ENCODE measurements around the gene CENPW. TPM values are rescaled to one million over a fixed set of nuclear protein-coding genes. Genes with fewer than 3 reads are reported as not detected.

CENPW gene
- polyA plus RNA-seq, 3 donors: 3.8 to 18.7 (median 17.6) TPM

DNA sequence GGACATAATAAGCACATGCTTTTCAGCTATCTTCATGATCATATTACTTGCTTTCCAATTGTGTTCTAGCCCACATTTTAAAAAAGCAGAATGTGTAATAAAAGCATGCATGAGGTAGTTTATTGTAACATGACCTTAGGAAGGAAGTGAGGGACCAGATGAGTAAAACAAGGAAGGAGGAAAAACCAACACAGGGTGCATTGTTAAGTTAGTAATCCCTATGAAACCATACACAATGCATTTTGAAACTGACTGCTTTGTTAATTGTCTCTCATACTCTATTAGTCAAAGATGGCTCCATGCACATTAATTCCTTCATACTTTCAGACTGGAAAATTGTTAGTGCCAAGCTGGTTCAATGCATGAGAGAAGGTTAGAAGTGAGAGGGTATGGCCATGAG, 37.7 kb upstream of the CENPW start:
- no peak for DNase-seq
- no peak for TF ChIP-seq CTCF (IDR thresholded peaks at IDR 0.05)
- Mint-ChIP-seq H3K4me3 (no peak overlapping the region), H3K9me3 (peaks cover 0 to 4% (median 0%) of the 10 kb centered on the region in 7 donors), H3K27ac (no peak overlapping the region), H3K27me3 (ENCODE audit: low read depth in 3 of 3) (peaks cover 0 to 3% (median 3%) of the 10 kb centered on the region in 3 donors), H3K4me1 (no peaks in the 10 kb centered on the region), H3K36me3 (no peaks in the 10 kb centered on the region)
- Histone ChIP-seq H3K36me3 (replicated peaks in 1 of 2; ENCODE audit: control insufficient read depth in 1 of 2, insufficient read depth in 2 of 2, low read length in 2 of 2) (no peaks in the 10 kb centered on the region), H3K27me3 (ENCODE audit: control insufficient read depth in 2 of 2, insufficient read depth in 2 of 2, low read length in 2 of 2) (no peaks in the 10 kb centered on the region), H3K79me2 (ENCODE audit: insufficient read depth, low read length) (no peaks in the 10 kb centered on the region), H3K9me3 (replicated peaks in 1 of 2; ENCODE audit: control insufficient read depth in 1 of 2, insufficient read depth in 1 of 2, low read length in 2 of 2) (no peaks in the 10 kb centered on the region), H3K4me3 (replicated peaks in 1 of 3; ENCODE audit: low read depth in 2 of 3, low read length in 3 of 3) (no peak overlapping the region), H2AFZ (ENCODE audit: insufficient read depth, low read depth, low read length, poor library complexity, severe bottlenecking) (no peak overlapping the region), H4K20me1 (ENCODE audit: insufficient read depth, low read length) (no peaks in the 10 kb centered on the region), H3K27ac (ENCODE audit: low read depth in 1 of 2, low read length in 2 of 2) (no peak overlapping the region), H3K4me1 (ENCODE audit: control insufficient read depth in 1 of 2, insufficient read depth in 2 of 2, low read length in 2 of 2) (no peaks in the 10 kb centered on the region), H3K9ac (ENCODE audit: insufficient read depth, low read length, poor library complexity, severe bottlenecking) (no peak overlapping the region), H3K4me2 (replicated peaks; ENCODE audit: extremely low read depth, low read length, poor library complexity, severe bottlenecking) (no peak overlapping the region)
- intact Hi-C loops (cut with micrococcal nuclease): no loop called here

- H3K4me3 ChIP-seq (replicated peaks in 1 of 3; ENCODE audit: low read depth in 2 of 3, low read length in 3 of 3): no peak overlapping the region
- no peaks in the 10 kb centered on the region for H3K27me3 ChIP-seq (ENCODE audit: control insufficient read depth in 2 of 2, insufficient read depth in 2 of 2, low read length in 2 of 2)
- no peak for TF ChIP-seq CTCF (IDR thresholded peaks at IDR 0.05)
- Mint-ChIP-seq H3K27me3 (ENCODE audit: low read depth in 3 of 3) (peaks cover 0 to 3% (median 0%) of the 10 kb centered on the region in 3 donors), H3K4me3 (no peak overlapping the region), H3K27ac (no peak overlapping the region), H3K4me1 (no peaks in the 10 kb centered on the region), H3K36me3 (no peaks in the 10 kb centered on the region), H3K9me3 (peaks cover 0 to 2% (median 0%) of the 10 kb centered on the region in 7 donors)
- DNase-seq: no peak
- no peaks in the 10 kb centered on the region for H4K20me1 ChIP-seq (ENCODE audit: insufficient read depth, low read length)
- no CpG with 5 or more reads among the region's 2 CpGs for WGBS (ENCODE audit: insufficient coverage)
- no peak overlapping the region for H2AFZ ChIP-seq (ENCODE audit: insufficient read depth, low read depth, low read length, poor library complexity, severe bottlenecking)
- no peak overlapping the region for H3K9ac ChIP-seq (ENCODE audit: insufficient read depth, low read length, poor library complexity, severe bottlenecking)
- no peaks in the 10 kb centered on the region for H3K79me2 ChIP-seq (ENCODE audit: insufficient read depth, low read length)
- no peaks in the 10 kb centered on the region for H3K9me3 ChIP-seq (replicated peaks in 1 of 2; ENCODE audit: control insufficient read depth in 1 of 2, insufficient read depth in 1 of 2, low read length in 2 of 2)
- H3K4me1 ChIP-seq (ENCODE audit: control insufficient read depth in 1 of 2, insufficient read depth in 2 of 2, low read length in 2 of 2): no peaks in the 10 kb centered on the region
- no peak overlapping the region for H3K27ac ChIP-seq (ENCODE audit: low read depth in 1 of 2, low read length in 2 of 2)
- intact Hi-C loops (cut with micrococcal nuclease): no loop called here
- no peak overlapping the region for H3K4me2 ChIP-seq (replicated peaks; ENCODE audit: extremely low read depth, low read length, poor library complexity, severe bottlenecking)
- no peaks in the 10 kb centered on the region for H3K36me3 ChIP-seq (replicated peaks in 1 of 2; ENCODE audit: control insufficient read depth in 1 of 2, insufficient read depth in 2 of 2, low read length in 2 of 2)
Observed at GRCh38 chr6:126307849-126308248, 32.1 kb upstream of the CENPW start.

Measured in CD14-positive monocyte (primary cell).